Duodenal mucosa (tissue), 2 donors: Measurements from ENCODE around the gene ANKRD36C.
A peak's percentile ranks its signal among the peaks of the same experiment; 100 is the strongest.
"Not testable (repeated sequence)": the region's sequence is repeated elsewhere in the genome, so short reads cannot be mapped to it uniquely, and the experiment has no call there.

Experiments
- H3K27ac ChIP-seq: one replicate; pipeline ENCODE4 v1.7.0; 2013; ENCODE audit warnings: low read depth, low read length
- H3K27me3 ChIP-seq, 2 donors: one replicate each; pipeline ENCODE4 v1.7.0; 2013; ENCODE audit warnings: low read length in 2 of 2, control low read depth in 1 of 2; ENCODE audit not compliant: insufficient read depth in 2 of 2, control insufficient read depth in 1 of 2
- H3K36me3 ChIP-seq, 2 donors: one replicate each; pipeline ENCODE4 v1.7.0; 2013; ENCODE audit warnings: low read length in 2 of 2, control low read depth in 1 of 2; ENCODE audit not compliant: insufficient read depth in 2 of 2, control insufficient read depth in 1 of 2
- H3K4me1 ChIP-seq, 2 donors: one replicate each; pipeline ENCODE4 v1.7.0; 2013; ENCODE audit warnings: low read length in 2 of 2, control low read depth in 1 of 2; ENCODE audit not compliant: insufficient read depth in 2 of 2, control insufficient read depth in 1 of 2
- H3K4me3 ChIP-seq, 2 donors: one replicate each; pipeline ENCODE4 v1.7.0; 2013; ENCODE audit warnings: low read length in 2 of 2, low read depth in 1 of 2
- H3K9ac ChIP-seq, 2 donors: one replicate each; pipeline ENCODE4 v1.7.0; 2013; ENCODE audit warnings: low read length in 2 of 2, low read depth in 1 of 2
- H3K9me3 ChIP-seq, 2 donors: one replicate each; pipeline ENCODE4 v1.7.0; 2013; ENCODE audit warnings: low read length in 2 of 2, control low read depth in 1 of 2; ENCODE audit not compliant: control insufficient read depth in 1 of 2

ANKRD36C gene

GRCh38 chr2:95991351-95992094 is at the start of gene ANKRD36C:
Gene ANKRD36C, minus strand, starts transcription at chr2:95991824. Its CDS starts 116 bp downstream, at chr2:95991708.
- peak within 1 kb of the TSS; percentile 78 to 87 for H3K4me3 ChIP-seq
- peak within 1 kb of the TSS; percentile 73 to 91 for H3K9ac ChIP-seq
- peak within 1 kb of the TSS; percentile 75 for H3K27ac ChIP-seq
- H3K4me1 ChIP-seq, H3K36me3 ChIP-seq, H3K27me3 ChIP-seq, H3K9me3 ChIP-seq: not testable (repeated sequence)

- H3K4me3 ChIP-seq, H3K27me3 ChIP-seq, H3K36me3 ChIP-seq, H3K9me3 ChIP-seq, H3K27ac ChIP-seq, H3K9ac ChIP-seq, H3K4me1 ChIP-seq: not testable (repeated sequence)
These were observed 43.9 kb upstream of the ANKRD36C start for GRCh38 chr2:96035554-96035953.

DNA sequence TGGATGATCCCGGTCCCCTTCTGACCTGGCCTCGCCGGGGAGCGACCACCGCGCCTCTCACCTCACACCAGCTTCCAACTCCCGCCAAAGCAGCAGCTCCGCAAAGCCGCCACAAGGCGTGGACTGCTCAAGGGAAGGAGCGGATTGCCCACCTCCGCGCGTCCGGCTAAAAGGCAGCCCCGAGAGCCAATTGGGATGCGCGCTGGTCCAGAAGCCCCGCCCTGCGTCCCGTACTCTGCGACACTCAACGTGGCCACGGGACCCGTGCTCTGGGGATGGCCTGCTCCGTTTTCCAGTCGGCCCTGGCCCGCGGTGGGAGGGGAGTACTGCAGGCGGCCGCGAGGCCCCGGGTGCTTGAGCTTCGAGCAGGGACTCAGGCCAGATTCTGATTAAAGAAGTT is 43.2 kb upstream of the ANKRD36C start, which contains the start of gene GPAT2:
Gene GPAT2 (minus strand): TSS at position 125 of the 400 bp plus-strand sequence. CDS start 2,557 bp downstream, outside the sequence.
- not testable (repeated sequence) for H3K4me3 ChIP-seq, H3K36me3 ChIP-seq, H3K27ac ChIP-seq, H3K9ac ChIP-seq, H3K4me1 ChIP-seq, H3K9me3 ChIP-seq, H3K27me3 ChIP-seq

GRCh38 chr2:96033997-96034396 is 42.4 kb upstream of the ANKRD36C start:
- not testable (repeated sequence) for H3K36me3 ChIP-seq, H3K4me1 ChIP-seq, H3K4me3 ChIP-seq, H3K9me3 ChIP-seq, H3K9ac ChIP-seq, H3K27me3 ChIP-seq, H3K27ac ChIP-seq

- H3K4me1 ChIP-seq, H3K9ac ChIP-seq, H3K9me3 ChIP-seq, H3K4me3 ChIP-seq, H3K36me3 ChIP-seq, H3K27me3 ChIP-seq, H3K27ac ChIP-seq: not testable (repeated sequence)
These were observed 36.2 kb upstream of the ANKRD36C start for GRCh38 chr2:96027725-96028325.

GRCh38 chr2:96025755-96026154 is 34.1 kb upstream of the ANKRD36C start:
- not testable (repeated sequence) for H3K9me3 ChIP-seq, H3K4me1 ChIP-seq, H3K27me3 ChIP-seq, H3K4me3 ChIP-seq, H3K27ac ChIP-seq, H3K9ac ChIP-seq, H3K36me3 ChIP-seq

GRCh38 chr2:96025194-96025492 is 33.5 kb upstream of the ANKRD36C start:
- Histone ChIP-seq H3K9me3 (no peaks in the 10 kb centered on the region), H3K4me3 (no peak overlapping the region), H3K27me3 (no peaks in the 10 kb centered on the region), H3K9ac (no peak overlapping the region), H3K4me1 (no peaks in the 10 kb centered on the region), H3K27ac (no peak overlapping the region), H3K36me3 (no peaks in the 10 kb centered on the region)

- H3K4me3 ChIP-seq: no peak overlapping the region
- H3K27ac ChIP-seq: no peak overlapping the region
- no peaks in the 10 kb centered on the region for H3K4me1 ChIP-seq
- no peaks in the 10 kb centered on the region for H3K27me3 ChIP-seq
- H3K9me3 ChIP-seq: no peaks in the 10 kb centered on the region
- H3K36me3 ChIP-seq: no peaks in the 10 kb centered on the region
- H3K9ac ChIP-seq: no peak overlapping the region
These were observed 32.9 kb upstream of the ANKRD36C start for GRCh38 chr2:96024336-96025193.

GRCh38 chr2:96023701-96024100 is 32.1 kb upstream of the ANKRD36C start:
- H3K4me1 ChIP-seq, H3K27ac ChIP-seq, H3K27me3 ChIP-seq, H3K9me3 ChIP-seq, H3K36me3 ChIP-seq, H3K4me3 ChIP-seq, H3K9ac ChIP-seq: not testable (repeated sequence)

DNA sequence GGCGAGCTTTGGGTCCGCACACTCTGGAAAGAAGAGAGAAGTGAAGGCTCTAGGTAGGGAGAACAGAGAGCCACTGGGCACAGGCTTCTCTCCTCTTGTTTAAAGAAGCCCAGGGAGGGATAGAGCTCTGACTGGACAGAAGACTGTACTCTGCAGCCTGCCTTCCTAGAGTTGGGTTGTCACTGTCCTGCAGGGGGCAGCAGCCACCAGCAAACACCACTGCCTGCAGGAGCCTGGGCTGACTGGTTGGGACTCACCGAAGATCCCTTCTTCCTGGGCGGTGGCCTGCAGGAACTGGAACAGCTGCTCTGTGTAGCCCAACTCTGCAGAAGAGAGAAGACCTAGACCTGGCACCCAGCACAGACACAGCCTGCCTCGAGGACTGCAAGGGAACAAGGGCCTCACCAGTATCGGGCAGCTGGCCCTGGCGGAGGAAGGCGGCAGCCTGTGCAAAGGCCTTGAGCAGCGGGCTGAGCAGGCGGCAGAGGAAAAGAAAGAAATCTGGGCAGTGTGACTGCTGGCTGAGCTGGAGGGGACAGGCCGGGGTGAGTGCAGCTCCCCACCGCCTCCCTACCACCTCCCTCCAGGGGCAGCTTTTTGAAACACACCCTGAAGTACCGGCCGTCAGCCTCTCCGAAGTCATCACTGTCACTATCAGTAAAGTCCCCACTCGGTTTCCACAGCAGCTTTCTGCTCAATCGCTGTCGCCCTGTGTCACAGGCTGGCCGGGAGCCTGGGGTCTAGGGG is 31.2 kb upstream of the ANKRD36C start:
- H3K4me1 ChIP-seq, H3K4me3 ChIP-seq, H3K27me3 ChIP-seq, H3K36me3 ChIP-seq, H3K9me3 ChIP-seq, H3K9ac ChIP-seq, H3K27ac ChIP-seq: not testable (repeated sequence)
